Measurements from ENCODE around the gene KCNK4.

DNA sequence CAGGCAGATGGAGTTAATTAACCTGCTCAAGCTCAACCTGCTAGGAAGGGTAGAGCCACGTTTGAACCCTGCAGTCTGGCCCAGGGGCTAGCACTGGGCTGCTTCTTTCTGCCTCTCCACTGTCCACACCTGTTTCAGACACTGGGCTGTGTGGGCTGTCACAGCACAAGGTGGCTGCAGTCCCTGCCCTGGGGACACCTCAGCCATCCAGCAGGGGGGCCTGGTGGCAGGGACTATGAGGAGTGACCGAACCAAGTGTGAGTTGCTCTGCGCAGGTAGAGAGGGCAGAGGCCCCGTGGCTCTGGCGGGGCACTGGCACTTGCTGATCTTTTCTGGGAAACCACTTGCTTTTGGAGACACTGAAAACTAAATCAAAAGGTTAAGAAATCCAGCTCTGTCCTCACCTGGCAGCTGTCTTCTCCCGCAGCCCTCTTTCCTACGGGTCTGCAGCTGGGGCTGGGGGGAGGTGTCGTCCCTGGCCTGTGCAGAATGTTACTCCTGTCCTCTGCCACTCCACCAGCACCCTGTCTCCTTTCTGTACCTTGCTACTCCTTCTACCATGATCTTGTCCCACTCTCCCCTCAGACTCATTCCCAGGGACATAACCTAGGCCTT lies 12.4 kb upstream of the KCNK4 start:
- no peak for TF ChIP-seq EP300 (IDR thresholded peaks at IDR 0.05)
- TF ChIP-seq POLR2AphosphoS5 (IDR thresholded peaks at IDR 0.05): no peak
